Retinal pigment epithelial cell (primary cell): ENCODE data around the gene SHISAL1.
A peak's percentile ranks its signal among the peaks of the same experiment; 100 is the strongest.

Experiments
- DNase-seq: peaks from one replicate; pipeline ENCODE4 v3.0.0-alpha.2; 2010; ENCODE audit warnings: low read depth
- H3K4me3 ChIP-seq: 2 replicates; pipeline ENCODE4 v1.5.1; 2011; ENCODE audit warnings: mild to moderate bottlenecking, low read length, control low read depth, moderate library complexity
- TF ChIP-seq, protein P1 (sequence below): conservative IDR thresholded peaks from 2 replicates; pipeline ENCODE4 v1.5.1; 2011; ENCODE audit warnings: low read depth, low read length, control low read depth, inconsistent platforms

SHISAL1 gene

DNA sequence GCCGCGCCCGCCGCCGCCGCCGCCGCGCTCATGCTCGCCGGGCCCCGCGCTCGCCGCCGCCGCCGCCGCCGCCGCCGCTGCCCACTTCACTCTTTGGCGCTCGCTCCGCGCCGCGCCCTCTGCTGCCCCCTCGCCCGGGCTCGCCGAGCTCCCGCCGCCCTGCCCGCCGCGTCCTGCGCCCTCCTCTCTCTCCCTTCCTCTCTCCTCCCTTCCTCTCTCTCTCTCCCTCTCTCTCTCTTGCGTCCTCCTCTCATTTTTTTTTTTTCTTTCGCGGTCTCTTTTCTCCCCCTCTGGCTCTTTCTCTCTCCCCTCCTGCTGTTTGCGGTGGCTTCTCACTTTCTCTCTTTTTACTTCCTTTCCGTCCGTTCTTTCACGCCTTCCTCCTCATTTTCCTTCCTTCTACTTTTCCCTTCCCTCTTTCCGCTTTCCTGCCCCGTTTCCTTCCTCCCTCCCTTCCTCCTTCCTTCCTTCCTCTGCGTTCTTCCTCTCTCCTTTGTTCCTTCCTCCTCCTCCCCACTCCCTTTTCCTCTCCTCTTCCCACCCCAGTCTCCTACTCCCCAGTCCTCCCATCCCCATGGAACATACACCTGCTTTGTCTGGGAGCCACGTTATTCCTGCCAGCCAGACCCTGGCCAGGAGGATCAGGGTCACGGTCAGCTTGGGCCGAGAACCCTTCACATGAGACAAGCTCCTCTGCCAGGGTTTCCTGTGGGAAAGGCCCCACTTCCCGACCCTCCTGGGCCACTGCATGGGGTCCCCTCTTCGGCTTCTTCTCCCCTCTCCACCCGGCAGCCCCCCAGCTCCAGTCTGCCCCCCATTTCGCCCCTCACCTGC is 19.3 kb upstream of the SHISAL1 start:
- DNase-seq = no peak
- TF ChIP-seq, protein P1, sequence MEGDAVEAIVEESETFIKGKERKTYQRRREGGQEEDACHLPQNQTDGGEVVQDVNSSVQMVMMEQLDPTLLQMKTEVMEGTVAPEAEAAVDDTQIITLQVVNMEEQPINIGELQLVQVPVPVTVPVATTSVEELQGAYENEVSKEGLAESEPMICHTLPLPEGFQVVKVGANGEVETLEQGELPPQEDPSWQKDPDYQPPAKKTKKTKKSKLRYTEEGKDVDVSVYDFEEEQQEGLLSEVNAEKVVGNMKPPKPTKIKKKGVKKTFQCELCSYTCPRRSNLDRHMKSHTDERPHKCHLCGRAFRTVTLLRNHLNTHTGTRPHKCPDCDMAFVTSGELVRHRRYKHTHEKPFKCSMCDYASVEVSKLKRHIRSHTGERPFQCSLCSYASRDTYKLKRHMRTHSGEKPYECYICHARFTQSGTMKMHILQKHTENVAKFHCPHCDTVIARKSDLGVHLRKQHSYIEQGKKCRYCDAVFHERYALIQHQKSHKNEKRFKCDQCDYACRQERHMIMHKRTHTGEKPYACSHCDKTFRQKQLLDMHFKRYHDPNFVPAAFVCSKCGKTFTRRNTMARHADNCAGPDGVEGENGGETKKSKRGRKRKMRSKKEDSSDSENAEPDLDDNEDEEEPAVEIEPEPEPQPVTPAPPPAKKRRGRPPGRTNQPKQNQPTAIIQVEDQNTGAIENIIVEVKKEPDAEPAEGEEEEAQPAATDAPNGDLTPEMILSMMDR = no peak
- H3K4me3 ChIP-seq = peak overlapping the region; percentile 14

DNA sequence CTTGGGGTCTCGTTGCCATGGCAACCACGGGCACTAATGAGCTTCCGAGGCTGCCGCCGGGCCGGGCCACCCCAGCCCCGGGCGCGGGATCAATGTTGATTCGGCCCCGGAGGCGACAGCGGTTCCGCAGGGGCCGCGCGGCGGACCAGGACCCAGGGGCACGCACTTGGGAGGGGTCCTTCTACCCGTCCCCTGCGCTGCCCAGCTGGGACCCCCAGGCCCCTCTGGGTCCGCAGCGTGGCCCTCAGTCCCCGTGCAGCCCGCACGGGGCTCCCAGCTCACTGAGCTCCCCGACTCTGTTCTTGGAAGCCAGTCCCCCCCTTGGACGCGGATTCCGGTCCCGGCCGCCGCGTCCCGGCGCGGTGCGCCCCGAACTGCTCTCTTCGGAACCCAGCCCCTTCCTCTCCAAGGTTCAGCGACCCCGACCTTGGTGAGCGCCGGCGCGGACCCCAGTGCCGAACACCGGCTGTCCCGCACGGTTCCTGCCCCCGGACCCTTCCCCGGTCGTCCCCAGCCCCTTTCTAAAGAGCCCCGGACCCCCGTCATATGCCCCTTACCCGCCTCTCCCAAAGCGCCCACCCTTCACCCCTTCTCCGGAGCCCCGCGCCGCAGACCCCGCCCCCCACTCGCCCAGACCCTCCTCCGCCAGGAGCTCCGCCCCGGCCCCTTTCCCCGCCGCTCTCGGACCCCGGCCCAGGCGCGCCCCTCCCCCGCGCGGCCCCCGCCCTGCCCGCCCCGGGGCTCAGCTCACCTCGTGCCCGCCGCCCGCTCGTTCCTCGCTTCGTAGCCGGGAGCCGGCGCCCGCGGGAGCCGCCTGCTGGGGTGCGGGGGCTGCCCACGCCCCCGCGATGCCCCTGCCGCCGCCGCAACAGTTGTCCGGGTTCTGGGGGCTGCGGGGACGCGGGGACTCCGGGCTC is 18.3 kb upstream of the SHISAL1 start:
- TF ChIP-seq, protein P1 = no peak
- H3K4me3 ChIP-seq = no peak overlapping the region
- DNase-seq = no peak

DNA sequence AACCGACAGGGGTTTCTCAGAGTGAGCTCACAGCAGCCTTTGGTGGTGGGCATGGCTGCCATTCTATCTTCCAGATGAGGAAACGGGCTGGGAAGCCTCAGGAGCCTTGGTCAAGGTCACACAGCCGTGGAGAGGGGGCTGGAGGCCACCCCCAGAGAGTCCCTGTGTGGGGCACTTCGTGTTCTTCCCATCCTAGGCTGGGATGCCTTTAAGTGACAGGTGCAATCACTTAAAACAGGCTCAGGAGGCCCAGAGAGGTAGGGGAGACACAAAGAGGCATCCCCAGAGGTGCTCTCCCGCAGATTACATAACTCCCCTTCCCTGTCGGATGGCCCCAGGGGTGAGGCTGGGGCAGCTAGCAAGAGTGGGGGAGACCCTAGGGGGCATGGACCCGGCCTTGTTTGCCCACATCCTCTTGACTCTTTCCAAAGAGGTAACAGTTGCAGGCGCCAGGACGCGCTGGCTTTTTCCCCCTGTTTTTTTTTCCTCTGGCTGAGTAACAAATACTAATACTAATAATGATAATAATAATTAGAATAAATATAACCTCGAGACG is 17.5 kb upstream of the SHISAL1 start:
- TF ChIP-seq, protein P1 = no peak
- H3K4me3 ChIP-seq = no peak overlapping the region

DNA sequence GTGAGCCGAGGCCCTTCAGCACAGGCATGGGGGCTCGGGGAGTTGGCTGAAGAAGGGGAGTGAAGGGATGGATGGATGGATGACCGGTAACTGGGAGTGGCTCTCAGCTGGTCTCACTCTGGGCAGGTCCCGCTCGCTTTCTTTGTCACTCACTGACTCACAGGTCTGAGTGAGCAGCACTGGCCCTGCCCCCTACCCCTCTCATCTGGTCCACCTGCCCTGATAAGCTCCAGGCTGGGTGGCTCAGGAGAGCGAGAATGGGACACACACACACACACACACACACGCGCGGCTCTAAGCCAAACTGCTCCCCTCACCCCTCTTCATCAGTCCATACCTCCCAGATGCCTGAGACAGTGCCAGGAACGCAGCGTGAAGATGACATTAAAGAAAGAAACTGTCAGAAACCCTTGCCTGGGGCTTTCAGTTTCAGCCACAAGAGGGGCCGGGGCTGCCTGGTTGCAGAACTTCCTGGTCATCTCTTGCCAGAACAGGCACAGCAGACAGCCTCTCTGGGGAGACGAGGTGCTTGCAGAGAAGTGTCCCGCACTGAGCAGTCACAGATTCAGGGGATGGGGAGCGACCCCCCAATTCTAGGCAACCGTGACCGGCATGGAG is 16.5 kb upstream of the SHISAL1 start:
- TF ChIP-seq, protein P1 = no peak
- no peak for DNase-seq
- no peak overlapping the region for H3K4me3 ChIP-seq

More for the DNA sequence above, 17.5 kb upstream of the SHISAL1 start:
- no peak for DNase-seq

DNA sequence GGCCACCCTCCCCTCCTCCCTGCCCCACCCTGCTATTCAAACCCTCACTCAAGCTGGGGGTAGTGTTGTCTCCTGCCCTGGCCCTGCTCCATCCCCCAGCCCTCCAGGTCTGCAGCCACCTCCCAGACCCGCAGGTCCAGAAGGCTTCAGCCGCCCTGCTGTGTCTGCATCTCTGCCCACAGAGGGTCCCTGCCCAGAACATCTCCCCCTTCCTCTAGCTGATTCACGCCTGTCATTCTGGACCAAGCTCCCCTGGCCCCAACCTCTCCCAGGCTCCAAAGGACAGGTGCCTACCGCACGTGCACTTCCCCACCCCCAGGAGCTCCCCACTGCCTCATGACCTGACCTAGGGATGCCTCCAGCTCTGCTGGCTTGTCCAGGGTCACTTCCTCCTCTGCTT is 16.0 kb upstream of the SHISAL1 start:
- DNase-seq = no peak
- TF ChIP-seq, protein P1 = no peak
- no peak overlapping the region for H3K4me3 ChIP-seq

DNA sequence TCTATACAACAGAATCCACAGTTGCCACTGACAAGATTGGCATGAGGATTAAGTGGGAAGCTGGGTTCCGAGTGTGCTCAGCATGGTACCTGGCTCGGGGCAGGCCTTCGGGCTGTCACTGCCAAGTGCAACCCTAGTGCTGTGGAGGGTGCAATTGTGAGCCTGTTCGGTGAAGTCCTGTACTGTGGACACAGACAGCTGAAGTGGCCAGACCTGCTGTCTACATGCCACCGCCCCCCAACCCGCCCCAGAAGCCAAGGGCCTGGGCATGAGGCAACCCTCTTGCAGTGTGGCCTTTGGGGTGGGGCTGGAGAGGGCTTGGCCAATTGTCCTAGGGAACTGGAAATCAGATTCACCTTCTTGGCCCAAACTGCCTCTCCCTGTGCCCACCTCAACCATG is 15.6 kb upstream of the SHISAL1 start:
- no peak for DNase-seq
- TF ChIP-seq, protein P1 = no peak
- no peak overlapping the region for H3K4me3 ChIP-seq
